PC-9 (cell line): ENCODE data around the gene THAP12. TPM values are rescaled to one million over a fixed set of nuclear protein-coding genes. Genes with fewer than 3 reads are reported as not detected.

ENCODE experiments used
- BruUV-seq: library from RNA; stranded (reverse); fragments of 400-500 nt; replicated peaks from 2 replicates; lab custom pipeline; 2021; lab: Mats Ljungman, UMichigan
- CTCF ChIA-PET: fragments of 300-600 bp; sonication (Branson Sonifier 250); formaldehyde crosslinking; loops from one replicate; lab custom pipeline; 2022; ENCODE audit warnings: antibody characterized with exemption; lab: Charles Lee
- POLR2A ChIA-PET: fragments of 300-600 bp; sonication (Branson Sonifier 250); formaldehyde crosslinking; loops from one replicate; lab custom pipeline; 2022; ENCODE audit warnings: antibody characterized with exemption; ENCODE audit not compliant: unreplicated experiment; lab: Charles Lee
- DNase-seq, 2 experiments: peaks; one replicate each; pipeline versions ENCODE4 v3.0.0 to v3.0.0-alpha.2; 2015 to 2022; ENCODE audit warnings: mixed read lengths in 1 of 2
- H2AFZ ChIP-seq: fragments of 200-600 bp; sonication (generic); 2 replicates; pipeline ENCODE4 v1.8.1; 2017; ENCODE audit warnings: antibody characterized with exemption
- H3F3A ChIP-seq: fragments of 200-600 bp; sonication (generic); 2 replicates; pipeline ENCODE4 v1.8.1; 2017; ENCODE audit warnings: antibody characterized with exemption, mild to moderate bottlenecking, low read depth; ENCODE audit not compliant: insufficient read depth
- H3K27ac ChIP-seq: fragments of 200-600 bp; sonication (generic); 2 replicates; pipeline ENCODE4 v1.6.1; 2016; ENCODE audit warnings: mixed run types
- H3K27me3 ChIP-seq: fragments of 200-600 bp; sonication (generic); 2 replicates; pipeline ENCODE4 v1.6.1; 2016; ENCODE audit warnings: low read depth, mixed run types; ENCODE audit not compliant: insufficient read depth
- H3K36me3 ChIP-seq: fragments of 200-600 bp; sonication (generic); 2 replicates; pipeline ENCODE4 v1.6.1; 2016; ENCODE audit warnings: low read depth, mixed run types
- H3K4me1 ChIP-seq: fragments of 200-600 bp; sonication (generic); replicated peaks from 2 replicates; pipeline ENCODE4 v1.6.1; 2016; ENCODE audit warnings: mixed run types; ENCODE audit not compliant: insufficient read depth
- H3K4me2 ChIP-seq: fragments of 200-600 bp; sonication (generic); 2 replicates; pipeline ENCODE4 v1.6.1; 2017; ENCODE audit warnings: mixed run types
- H3K4me3 ChIP-seq: fragments of 200-600 bp; sonication (generic); 2 replicates; pipeline ENCODE4 v1.6.1; 2016; ENCODE audit warnings: mixed run types
- H3K79me2 ChIP-seq: fragments of 200-600 bp; sonication (generic); 2 replicates; pipeline ENCODE4 v1.6.1; 2017; ENCODE audit warnings: low read depth, mixed run types
- H3K9me2 ChIP-seq: fragments of 200-600 bp; sonication (generic); 2 replicates; pipeline ENCODE4 v1.8.1; 2017; ENCODE audit warnings: mild to moderate bottlenecking; ENCODE audit not compliant: insufficient read depth
- H3K9me3 ChIP-seq: fragments of 200-600 bp; sonication (generic); 2 replicates; pipeline ENCODE4 v1.8.1; 2016; ENCODE audit warnings: low read depth; ENCODE audit not compliant: insufficient read depth
- H4K20me1 ChIP-seq: fragments of 200-600 bp; sonication (generic); 2 replicates; pipeline ENCODE4 v1.8.1; 2017; ENCODE audit not compliant: insufficient read depth
- EZH2 ChIP-seq: fragments of 200-600 bp; sonication (generic); IDR thresholded peaks from 2 replicates; pipeline ENCODE4 v1.8.0; 2017; ENCODE audit warnings: antibody characterized with exemption, low read depth
- intact Hi-C: fragments of 100-400 bp; cut with micrococcal nuclease; formaldehyde crosslinking; loops from one replicate; pipeline ENCODE4 v1.10.0; 2022; ENCODE audit not compliant: unreplicated experiment
- total RNA-seq: library from RNA; stranded (reverse); gene quantifications from 2 replicates; pipeline ENCODE4 v1.2.3, GENCODE V29; 2021
- TF ChIP-seq, protein P1 (sequence below): fragments of 200-600 bp; sonication (generic); conservative IDR thresholded peaks from 2 replicates; pipeline ENCODE4 v1.6.1; 2017; ENCODE audit warnings: mixed run types, antibody characterized with exemption, mild to moderate bottlenecking, moderate library complexity

Gene THAP12
- total RNA-seq, 1 experiment from 2014 or later: 52.3 TPM

DNA sequence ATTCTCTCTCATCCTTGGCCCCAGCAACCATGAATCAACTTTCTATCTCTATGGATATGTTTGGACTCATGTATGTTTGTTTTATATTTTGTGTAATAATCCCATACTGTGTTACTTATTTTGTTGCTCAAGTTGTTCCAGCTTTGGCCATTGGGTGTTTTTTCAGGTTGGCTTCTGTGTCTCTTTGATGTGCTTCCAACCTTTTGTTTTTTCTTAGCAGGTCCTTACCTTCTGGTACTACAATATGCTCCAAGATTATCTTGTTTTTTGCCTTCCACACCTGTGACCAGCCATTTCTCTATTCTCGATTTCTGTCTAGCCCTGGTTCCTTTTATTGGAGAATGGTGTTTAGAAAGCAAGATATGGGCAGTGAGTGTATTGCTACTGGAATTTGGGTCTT lies 14.4 kb upstream of the THAP12 start:
- H4K20me1 ChIP-seq: no peaks in the 10 kb centered on the region
- no peak overlapping the region for H3K4me3 ChIP-seq
- H3K36me3 ChIP-seq: no peaks in the 10 kb centered on the region
- H3K27me3 ChIP-seq: no peaks in the 10 kb centered on the region
- no peaks in the 10 kb centered on the region for H3K79me2 ChIP-seq
- H3F3A ChIP-seq: no peaks in the 10 kb centered on the region
- no peak overlapping the region for H2AFZ ChIP-seq
- no peaks in the 10 kb centered on the region for H3K9me3 ChIP-seq
- no TSS peak for BruUV-seq
- intact Hi-C loops: no loop called here
- DNase-seq: no peak
- H3K9me2 ChIP-seq: no peaks in the 10 kb centered on the region
- ChIA-PET CTCF (no interaction called here), POLR2A (no interaction called here)
- H3K4me1 ChIP-seq: no peaks in the 10 kb centered on the region
- no peak for TF ChIP-seq EZH2
- TF ChIP-seq, protein P1, sequence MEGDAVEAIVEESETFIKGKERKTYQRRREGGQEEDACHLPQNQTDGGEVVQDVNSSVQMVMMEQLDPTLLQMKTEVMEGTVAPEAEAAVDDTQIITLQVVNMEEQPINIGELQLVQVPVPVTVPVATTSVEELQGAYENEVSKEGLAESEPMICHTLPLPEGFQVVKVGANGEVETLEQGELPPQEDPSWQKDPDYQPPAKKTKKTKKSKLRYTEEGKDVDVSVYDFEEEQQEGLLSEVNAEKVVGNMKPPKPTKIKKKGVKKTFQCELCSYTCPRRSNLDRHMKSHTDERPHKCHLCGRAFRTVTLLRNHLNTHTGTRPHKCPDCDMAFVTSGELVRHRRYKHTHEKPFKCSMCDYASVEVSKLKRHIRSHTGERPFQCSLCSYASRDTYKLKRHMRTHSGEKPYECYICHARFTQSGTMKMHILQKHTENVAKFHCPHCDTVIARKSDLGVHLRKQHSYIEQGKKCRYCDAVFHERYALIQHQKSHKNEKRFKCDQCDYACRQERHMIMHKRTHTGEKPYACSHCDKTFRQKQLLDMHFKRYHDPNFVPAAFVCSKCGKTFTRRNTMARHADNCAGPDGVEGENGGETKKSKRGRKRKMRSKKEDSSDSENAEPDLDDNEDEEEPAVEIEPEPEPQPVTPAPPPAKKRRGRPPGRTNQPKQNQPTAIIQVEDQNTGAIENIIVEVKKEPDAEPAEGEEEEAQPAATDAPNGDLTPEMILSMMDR: no peak
- no peak overlapping the region for H3K27ac ChIP-seq
- H3K4me2 ChIP-seq: no peak overlapping the region

DNA sequence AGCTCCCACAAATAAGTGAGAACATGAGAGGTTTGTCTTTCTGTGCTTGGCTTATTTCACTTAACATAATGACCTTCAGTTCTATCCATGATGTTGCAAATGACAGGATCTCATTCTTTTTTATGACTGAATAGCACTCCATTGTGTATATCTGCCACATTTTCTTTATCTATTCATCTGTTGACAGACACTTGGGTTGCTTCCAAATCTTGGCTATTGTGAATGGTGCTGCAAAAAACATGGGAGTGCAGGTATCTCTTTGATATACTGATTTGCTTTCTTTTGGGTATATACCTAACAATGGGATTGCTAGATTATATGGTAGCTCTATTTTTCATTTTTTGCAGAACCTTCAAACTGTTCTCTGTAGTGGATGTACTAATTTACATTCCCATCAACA lies 13.5 kb upstream of the THAP12 start:
- DNase-seq: no peak
- Histone ChIP-seq H3F3A (no peaks in the 10 kb centered on the region), H3K4me1 (no peaks in the 10 kb centered on the region), H3K9me3 (no peaks in the 10 kb centered on the region), H4K20me1 (no peaks in the 10 kb centered on the region), H3K36me3 (no peaks in the 10 kb centered on the region), H3K4me3 (no peak overlapping the region), H3K79me2 (no peaks in the 10 kb centered on the region), H3K27me3 (no peaks in the 10 kb centered on the region), H2AFZ (no peak overlapping the region), H3K9me2 (no peaks in the 10 kb centered on the region), H3K4me2 (no peak overlapping the region), H3K27ac (no peak overlapping the region)
- intact Hi-C loops: no loop called here
- TF ChIP-seq, protein P1: no peak
- TF ChIP-seq EZH2: no peak
- no TSS peak for BruUV-seq
- CTCF ChIA-PET: no interaction called here
- POLR2A ChIA-PET: no interaction called here

GRCh38 chr11:76392870-76393269 lies 11.9 kb upstream of the THAP12 start:
- no peak overlapping the region for H2AFZ ChIP-seq
- H3K36me3 ChIP-seq: no peaks in the 10 kb centered on the region
- no peak overlapping the region for H3K27ac ChIP-seq
- H3K4me3 ChIP-seq: no peak overlapping the region
- intact Hi-C loops: no loop called here
- no TSS peak for BruUV-seq
- no peaks in the 10 kb centered on the region for H3K9me2 ChIP-seq
- H3F3A ChIP-seq: no peaks in the 10 kb centered on the region
- H3K4me2 ChIP-seq: no peak overlapping the region
- H3K79me2 ChIP-seq: no peaks in the 10 kb centered on the region
- POLR2A ChIA-PET: no interaction called here
- no peak for DNase-seq
- no peaks in the 10 kb centered on the region for H4K20me1 ChIP-seq
- CTCF ChIA-PET: no interaction called here
- TF ChIP-seq EZH2: no peak
- TF ChIP-seq, protein P1: no peak
- H3K4me1 ChIP-seq: no peaks in the 10 kb centered on the region
- no peaks in the 10 kb centered on the region for H3K27me3 ChIP-seq
- no peaks in the 10 kb centered on the region for H3K9me3 ChIP-seq
